IPS-18a (cell line): ENCODE measurements around the gene TPRKB.
A peak's percentile ranks its signal among the peaks of the same experiment; 100 is the strongest.
"Not testable (repeated sequence)": the region's sequence is repeated elsewhere in the genome, so short reads cannot be mapped to it uniquely, and the experiment has no call there.

ENCODE experiments used
- H3K27ac ChIP-seq: one replicate; pipeline ENCODE4 v1.5.1; 2013; ENCODE audit warnings: low read length
- H3K27me3 ChIP-seq: one replicate; pipeline ENCODE4 v1.6.1; 2013; ENCODE audit warnings: mild to moderate bottlenecking, low read length; ENCODE audit not compliant: control insufficient read depth, insufficient read depth
- H3K36me3 ChIP-seq: one replicate; pipeline ENCODE4 v1.6.1; 2013; ENCODE audit warnings: low read depth, low read length; ENCODE audit not compliant: control insufficient read depth
- H3K4me1 ChIP-seq: one replicate; pipeline ENCODE4 v1.6.1; 2013; ENCODE audit warnings: low read depth, low read length; ENCODE audit not compliant: control insufficient read depth
- H3K4me3 ChIP-seq: one replicate; pipeline ENCODE4 v1.5.1; 2013; ENCODE audit warnings: low read length
- H3K9ac ChIP-seq: one replicate; pipeline ENCODE4 v1.6.1; 2013; ENCODE audit warnings: mild to moderate bottlenecking, low read length, moderate library complexity
- H3K9me3 ChIP-seq: one replicate; pipeline ENCODE4 v1.6.1; 2013; ENCODE audit warnings: low read depth, low read length; ENCODE audit not compliant: control insufficient read depth

TPRKB gene

DNA sequence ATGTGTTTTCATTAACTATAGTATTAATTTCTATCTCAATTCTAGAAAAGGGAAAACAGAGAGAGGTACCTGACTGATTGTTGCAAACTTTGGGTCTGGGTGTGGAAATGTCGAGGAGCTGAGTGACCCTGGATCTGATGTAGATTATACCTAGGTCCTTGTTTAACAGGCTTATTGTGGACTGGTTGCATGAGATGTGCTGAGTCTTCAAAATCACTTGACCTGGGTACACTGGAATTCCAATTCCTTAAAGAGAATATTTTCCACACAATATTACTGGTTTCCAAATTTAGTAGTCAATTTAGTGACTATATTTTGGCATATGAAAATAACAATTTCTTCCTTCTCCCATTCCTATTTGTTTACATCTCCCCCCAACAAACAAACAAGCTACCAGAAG is 29.2 kb upstream of the TPRKB start:
- H3K27me3 ChIP-seq = no peaks in the 10 kb centered on the region
- H3K4me1 ChIP-seq = no peaks in the 10 kb centered on the region
- H3K9me3 ChIP-seq = no peaks in the 10 kb centered on the region
- no peak overlapping the region for H3K9ac ChIP-seq
- no peak overlapping the region for H3K4me3 ChIP-seq
- no peak overlapping the region for H3K27ac ChIP-seq
- peaks cover 41% of the 10 kb centered on the region for H3K36me3 ChIP-seq

DNA sequence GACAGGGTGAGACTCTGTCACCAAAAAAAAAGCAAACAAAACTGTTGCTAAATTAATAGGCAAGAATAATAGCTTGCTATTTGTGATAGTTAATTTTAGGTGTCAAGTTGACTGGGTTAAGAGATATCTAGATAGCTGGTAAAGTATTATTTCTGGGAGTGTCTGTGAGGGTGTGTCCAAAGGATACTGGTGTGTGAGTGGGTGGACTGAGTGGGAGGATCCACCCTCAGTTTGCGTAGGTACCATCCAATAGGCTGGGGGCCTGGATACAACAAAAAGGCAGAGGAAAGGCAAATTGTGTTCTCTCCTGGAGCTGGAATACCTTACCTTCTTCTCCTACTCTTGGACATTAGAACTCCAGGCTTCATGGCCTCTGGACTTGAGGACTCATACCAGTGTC is 27.8 kb upstream of the TPRKB start:
- no peaks in the 10 kb centered on the region for H3K27me3 ChIP-seq
- H3K9ac ChIP-seq = no peak overlapping the region
- H3K4me3 ChIP-seq = no peak overlapping the region
- no peaks in the 10 kb centered on the region for H3K9me3 ChIP-seq
- H3K27ac ChIP-seq = no peak overlapping the region
- peaks cover 50% of the 10 kb centered on the region for H3K36me3 ChIP-seq
- H3K4me1 ChIP-seq = no peaks in the 10 kb centered on the region

DNA sequence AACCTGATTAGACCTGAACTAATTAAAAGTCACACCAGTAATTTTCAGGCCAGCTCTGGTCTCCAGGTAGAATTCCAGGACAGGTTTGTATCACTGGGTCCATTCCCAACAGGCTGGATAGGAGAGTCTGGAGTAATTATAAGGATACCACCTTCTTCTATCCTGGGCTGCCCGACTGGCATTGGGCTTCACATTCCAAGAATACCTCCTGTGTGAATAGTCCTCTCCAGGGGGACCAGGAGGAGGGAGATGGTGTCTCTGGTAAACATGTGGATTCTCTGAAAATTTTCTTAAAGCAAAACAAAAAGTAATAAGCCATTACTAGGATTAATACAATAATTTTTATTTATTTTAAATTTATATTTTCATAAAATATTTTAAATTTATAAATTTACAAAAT is 25.4 kb upstream of the TPRKB start:
- Histone ChIP-seq H3K27ac (no peak overlapping the region), H3K36me3 (peaks cover 34% of the 10 kb centered on the region), H3K27me3 (no peaks in the 10 kb centered on the region), H3K4me1 (no peaks in the 10 kb centered on the region), H3K9me3 (no peaks in the 10 kb centered on the region), H3K9ac (no peak overlapping the region), H3K4me3 (no peak overlapping the region)

DNA sequence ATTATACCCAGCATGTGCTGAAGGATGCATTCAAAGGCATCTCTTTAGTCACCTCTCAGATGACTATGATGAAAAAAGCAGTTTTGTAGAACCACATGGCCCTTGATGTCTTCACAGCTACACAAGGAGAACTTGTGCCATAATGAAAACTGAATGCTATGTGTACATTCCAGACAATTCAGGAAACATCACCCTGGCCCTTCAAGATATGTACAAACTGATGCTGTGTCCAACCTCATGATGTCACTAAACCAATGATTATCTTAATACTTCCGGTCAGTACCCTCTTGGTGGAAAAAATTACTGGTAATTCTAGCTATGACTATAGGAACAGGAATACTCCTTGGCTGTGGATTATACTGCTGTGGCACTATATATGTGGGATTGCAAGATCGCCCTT is 22.8 kb upstream of the TPRKB start:
- Histone ChIP-seq H3K4me3 (no peak overlapping the region), H3K27me3 (no peaks in the 10 kb centered on the region), H3K36me3 (peaks cover 20% of the 10 kb centered on the region), H3K27ac (no peak overlapping the region), H3K9me3 (no peaks in the 10 kb centered on the region), H3K4me1 (no peaks in the 10 kb centered on the region), H3K9ac (no peak overlapping the region)

DNA sequence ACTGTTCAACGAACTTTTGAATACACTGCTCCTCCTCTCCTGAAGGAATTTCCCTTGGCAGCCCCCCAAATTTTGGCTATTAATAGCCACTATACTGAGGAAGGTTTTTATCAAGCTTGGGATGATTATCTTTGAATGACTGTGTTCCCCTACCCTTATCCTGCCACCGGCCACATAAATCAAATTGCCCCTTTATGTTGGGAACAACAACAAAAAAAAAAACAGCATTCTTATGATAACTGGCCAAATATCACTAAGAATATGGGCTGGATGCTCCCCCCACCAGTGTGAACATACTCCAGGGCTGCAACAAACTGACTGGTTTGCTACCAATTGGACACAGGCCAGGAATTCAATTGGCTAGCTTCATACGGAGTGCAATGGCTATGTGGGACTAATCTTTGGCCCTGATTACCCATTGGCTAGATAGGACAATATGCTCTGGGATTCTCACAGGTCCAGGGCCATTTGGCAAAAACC is 22.2 kb upstream of the TPRKB start:
- Histone ChIP-seq H3K27ac (no peak overlapping the region), H3K9ac (no peak overlapping the region), H3K27me3 (no peaks in the 10 kb centered on the region), H3K9me3 (no peaks in the 10 kb centered on the region), H3K4me3 (no peak overlapping the region), H3K36me3 (peaks cover 19% of the 10 kb centered on the region), H3K4me1 (no peaks in the 10 kb centered on the region)

DNA sequence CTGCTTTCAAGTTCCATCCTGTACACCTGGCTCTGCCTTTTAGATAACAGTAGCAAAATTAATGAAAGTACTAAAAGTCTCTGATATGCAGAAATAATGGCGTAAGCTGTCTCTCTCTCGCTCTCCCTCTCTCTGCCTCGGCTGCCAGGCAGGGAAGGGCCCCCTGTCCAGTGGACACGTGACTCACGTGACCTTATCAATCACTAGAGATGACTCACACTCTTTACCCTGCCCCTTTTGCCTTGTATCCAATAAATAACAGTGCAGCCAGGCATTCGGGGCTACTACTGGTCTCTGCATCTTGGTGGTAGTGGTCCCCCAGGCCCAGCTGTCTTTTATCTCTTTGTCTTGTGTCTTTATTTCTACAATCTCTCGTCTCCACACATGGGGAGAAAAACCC is 17.2 kb upstream of the TPRKB start:
- H3K9me3 ChIP-seq, H3K4me1 ChIP-seq, H3K27ac ChIP-seq, H3K36me3 ChIP-seq, H3K4me3 ChIP-seq, H3K27me3 ChIP-seq, H3K9ac ChIP-seq: not testable (repeated sequence)

DNA sequence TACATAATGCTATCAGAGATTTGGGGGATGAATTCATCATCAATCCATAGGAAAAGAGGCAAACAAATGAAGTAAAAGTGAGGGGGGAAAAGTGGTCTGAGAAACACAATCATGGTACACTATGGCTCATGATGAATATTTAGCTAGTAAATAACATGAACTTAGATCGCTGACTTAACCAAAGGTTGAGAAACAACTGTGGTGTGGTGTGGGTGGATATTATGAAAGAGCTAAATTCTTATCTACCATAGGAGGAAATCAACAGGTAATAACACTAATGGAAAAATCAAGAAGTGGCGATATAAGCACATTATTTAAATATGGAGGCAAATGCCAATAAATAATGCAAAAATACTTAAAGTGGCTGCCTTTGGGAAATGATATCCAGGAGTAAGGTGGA is 12.2 kb upstream of the TPRKB start:
- Histone ChIP-seq H3K9me3 (no peaks in the 10 kb centered on the region), H3K27me3 (no peaks in the 10 kb centered on the region), H3K4me3 (no peak overlapping the region), H3K9ac (no peak overlapping the region), H3K36me3 (no peaks in the 10 kb centered on the region), H3K27ac (no peak overlapping the region), H3K4me1 (no peaks in the 10 kb centered on the region)

DNA sequence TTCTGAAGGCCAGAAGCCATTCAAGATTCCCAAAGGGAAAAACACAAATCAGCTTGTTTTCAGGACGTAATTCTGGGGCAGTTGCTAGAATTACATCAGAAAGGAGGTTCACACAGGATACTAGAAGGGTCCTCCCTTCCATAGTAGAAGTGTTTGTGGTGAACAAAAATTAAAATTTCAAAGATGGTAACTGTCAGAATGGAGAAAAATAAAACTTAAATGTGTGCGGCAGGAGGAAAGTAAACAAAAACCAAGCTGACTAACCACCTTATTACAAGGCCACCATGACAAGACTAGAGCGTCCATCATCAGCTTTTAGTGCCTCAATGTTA is 9.7 kb upstream of the TPRKB start:
- no peak overlapping the region for H3K4me3 ChIP-seq
- peaks cover 8% of the 10 kb centered on the region for H3K27me3 ChIP-seq
- no peak overlapping the region for H3K9ac ChIP-seq
- H3K4me1 ChIP-seq = no peaks in the 10 kb centered on the region
- no peak overlapping the region for H3K27ac ChIP-seq
- no peaks in the 10 kb centered on the region for H3K9me3 ChIP-seq
- H3K36me3 ChIP-seq = no peaks in the 10 kb centered on the region

DNA sequence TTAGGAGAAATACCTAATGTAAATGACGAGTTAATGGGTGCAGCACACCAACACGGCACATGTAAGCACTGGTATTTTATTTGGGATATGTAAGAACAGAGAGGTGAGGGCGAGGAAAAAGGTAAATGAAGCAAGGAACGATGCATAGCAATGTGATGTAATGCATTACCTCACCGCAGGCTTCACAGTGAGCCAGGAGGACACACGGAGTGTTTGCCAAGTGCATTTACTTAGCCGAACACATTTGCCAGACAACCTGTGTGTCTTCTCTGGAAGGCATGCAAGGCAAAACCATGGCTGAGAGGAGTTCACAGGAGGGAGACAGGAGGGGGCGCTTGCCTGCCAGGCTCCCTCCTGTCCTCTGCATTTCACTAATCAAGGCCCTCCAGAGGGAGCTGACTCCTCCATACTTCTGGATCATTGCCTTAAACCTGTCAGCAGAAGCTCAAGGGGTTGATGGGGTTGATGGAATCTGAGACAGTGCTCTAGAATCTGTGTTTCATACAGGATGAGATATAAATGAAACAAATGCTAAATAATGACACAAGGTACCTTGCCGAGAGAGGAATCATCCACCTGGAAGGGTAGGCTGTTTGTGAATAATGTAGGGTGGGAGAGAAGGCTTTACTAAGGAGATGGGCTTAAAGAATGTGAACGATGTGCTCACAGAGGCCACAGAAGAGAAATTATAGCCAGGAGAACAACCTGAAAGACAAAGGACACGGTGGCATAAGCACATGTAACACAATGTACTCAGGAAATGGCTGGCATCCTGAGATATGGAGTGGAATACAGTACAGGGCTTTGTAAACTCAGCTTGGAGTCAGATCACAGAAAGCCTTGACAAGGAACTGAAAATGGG is 9.1 kb upstream of the TPRKB start:
- H3K4me1 ChIP-seq = no peaks in the 10 kb centered on the region
- no peaks in the 10 kb centered on the region for H3K36me3 ChIP-seq
- H3K27me3 ChIP-seq = peaks cover 14% of the 10 kb centered on the region
- no peaks in the 10 kb centered on the region for H3K9me3 ChIP-seq
- no peak overlapping the region for H3K27ac ChIP-seq
- no peak overlapping the region for H3K4me3 ChIP-seq
- H3K9ac ChIP-seq = no peak overlapping the region

DNA sequence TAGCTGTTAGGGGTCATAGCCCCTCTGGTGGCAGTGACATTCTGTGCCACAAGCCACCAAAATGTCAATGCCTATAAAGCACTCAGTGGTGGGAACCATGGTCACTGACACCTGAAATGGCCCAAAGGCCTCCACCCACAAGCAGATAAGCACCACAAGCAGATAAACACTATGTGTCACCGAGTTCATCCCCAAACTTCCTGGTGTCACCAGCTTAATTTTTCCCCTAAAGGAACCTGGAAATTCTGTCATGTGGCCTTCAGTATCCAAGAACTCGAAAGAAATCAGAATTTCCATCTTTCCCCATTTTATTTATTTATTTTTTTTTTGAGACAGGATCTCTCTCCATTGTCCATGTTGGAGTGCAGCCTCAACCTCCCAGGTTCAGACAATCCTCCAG is 3.6 kb upstream of the TPRKB start:
- H3K4me3 ChIP-seq = no peak overlapping the region
- peaks cover 45% of the 10 kb centered on the region for H3K27me3 ChIP-seq
- H3K9me3 ChIP-seq = peaks cover 6% of the 10 kb centered on the region
- H3K9ac ChIP-seq = no peak overlapping the region
- peaks cover 5% of the 10 kb centered on the region for H3K4me1 ChIP-seq
- no peak overlapping the region for H3K27ac ChIP-seq
- H3K36me3 ChIP-seq = no peaks in the 10 kb centered on the region

DNA sequence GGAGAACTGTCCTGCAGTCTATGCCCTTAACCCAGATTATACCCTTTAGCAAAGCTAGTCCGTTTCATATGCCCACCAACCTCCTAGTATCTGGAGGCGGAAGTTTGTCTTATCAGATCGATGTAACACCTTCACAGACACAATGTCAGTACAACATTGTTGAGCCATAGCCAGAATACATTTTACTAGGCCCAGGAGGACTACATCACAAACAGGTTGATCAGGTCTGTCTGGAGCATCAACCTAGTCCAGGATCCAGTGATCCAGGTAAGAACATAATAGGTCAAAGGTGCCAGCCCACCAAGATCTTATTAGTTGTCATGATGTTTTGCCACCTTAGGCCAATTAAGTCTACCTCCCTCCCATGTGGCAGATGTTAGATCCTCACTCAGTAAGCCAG is 2.0 kb upstream of the TPRKB start:
- peaks cover 6% of the 10 kb centered on the region for H3K9me3 ChIP-seq
- H3K4me1 ChIP-seq = peaks cover 5% of the 10 kb centered on the region
- H3K9ac ChIP-seq = no peak overlapping the region
- H3K27ac ChIP-seq = no peak overlapping the region
- H3K27me3 ChIP-seq = peaks cover 45% of the 10 kb centered on the region
- peaks cover 4% of the 10 kb centered on the region for H3K36me3 ChIP-seq
- H3K4me3 ChIP-seq = no peak overlapping the region

DNA sequence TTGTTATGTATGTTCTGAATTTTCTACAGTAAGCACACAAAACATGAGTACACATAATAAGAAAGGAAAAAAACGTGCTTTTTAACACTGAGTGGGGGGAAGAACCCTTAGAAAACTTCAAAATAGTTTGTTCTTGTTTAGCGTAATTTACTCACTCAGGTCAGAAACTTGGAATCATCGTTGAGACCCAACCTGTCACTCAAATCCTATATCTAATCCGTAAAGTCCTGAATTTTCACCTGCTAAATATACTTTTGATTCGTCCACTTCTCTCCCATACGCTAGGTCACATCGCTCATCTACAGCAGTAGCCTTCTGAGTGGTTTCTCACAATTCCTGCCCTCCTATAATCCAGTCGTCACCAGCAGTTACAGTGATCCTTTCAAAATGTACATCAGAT is 767 bp downstream of the TPRKB start:
- Histone ChIP-seq H3K36me3 (peaks cover 19% of the 10 kb centered on the region), H3K9me3 (peaks cover 6% of the 10 kb centered on the region), H3K27ac (no peak overlapping the region)

More for the DNA sequence above, 767 bp downstream of the TPRKB start:
- Histone ChIP-seq H3K27me3 (peaks cover 32% of the 10 kb centered on the region), H3K4me1 (peaks cover 5% of the 10 kb centered on the region), H3K9ac (peak overlapping the region; percentile 80), H3K4me3 (peak overlapping the region; percentile 94)
